Body of pancreas (tissue), 4 donors: ENCODE results near the gene MRLN. TPM values are rescaled to one million over a fixed set of nuclear protein-coding genes. Genes with fewer than 3 reads are reported as not detected.

Experiments used
- ATAC-seq: fragments of 150-250 bp; one replicate; pipeline ENCODE4 v1.9.1; 2016
- DNase-seq, 4 donors: peaks; one replicate each; pipeline ENCODE4 v3.0.0-alpha.2; 2019
- H3K27ac ChIP-seq, 4 donors: fragments of 200-600 bp; sonication (generic); 1 replicate in 3 of 4; 2 replicates in 1 of 4; pipeline versions ENCODE4 v1.5.1 to v1.6.1; 2016 to 2019; ENCODE audit warnings: mild to moderate bottlenecking in 1 of 4, mixed read lengths in 1 of 4, moderate library complexity in 1 of 4
- H3K27me3 ChIP-seq, 2 donors: fragments of 200-600 bp; sonication (generic); one replicate each; pipeline ENCODE4 v1.6.0; 2016; ENCODE audit warnings: mild to moderate bottlenecking in 1 of 2
- H3K36me3 ChIP-seq, 2 donors: fragments of 200-600 bp; sonication (generic); replicated peaks in 1 of 2; 2 replicates each; pipeline ENCODE4 v1.5.1; 2016; ENCODE audit warnings: low read depth in 2 of 2; ENCODE audit not compliant: insufficient read depth in 1 of 2
- H3K4me1 ChIP-seq: fragments of 200-600 bp; sonication (generic); one replicate; pipeline ENCODE4 v1.6.0; 2016
- H3K4me3 ChIP-seq, 2 donors: fragments of 200-600 bp; sonication (generic); 1 replicate in 1 of 2; 2 replicates in 1 of 2; pipeline ENCODE4 v1.5.1; 2016 to 2019
- H3K9me3 ChIP-seq, 3 donors: fragments of 200-600 bp; sonication (generic); 1 replicate in 2 of 3; 2 replicates in 1 of 3; pipeline ENCODE4 v1.5.1; 2016
- CTCF ChIP-seq, 7 experiments: fragments of 450-650 bp in 4 of 7; fragments of 200-600 bp in 3 of 7; sonication (generic) in 3 of 7; IDR thresholded peaks; one replicate each; pipeline ENCODE4 v1.5.1; 2016 to 2019; ENCODE audit warnings: antibody characterized with exemption in 7 of 7
- POLR2A ChIP-seq, 3 donors: fragments of 450-650 bp; IDR thresholded peaks; one replicate each; pipeline ENCODE4 v1.6.1; 2016; ENCODE audit warnings: antibody characterized with exemption in 3 of 3, mild to moderate bottlenecking in 2 of 3
- WGBS, 2 donors: methylation state at CpG; one replicate each; pipeline ENCODE4 v1.1.5; 2017; 5-methylcytosine and 5-hydroxymethylcytosine counted together
- intact Hi-C: fragments of 100-400 bp; cut with DNase I; formaldehyde crosslinking; loops from one replicate; pipeline ENCODE4 v1.15.1; 2023
- total RNA-seq, 2 donors: library from RNA; depleted of rRNA; stranded (reverse); fragments of >200 nt; gene quantifications; one replicate each; pipeline ENCODE4 v1.1.0, GENCODE V29; 2016

Gene MRLN
- total RNA-seq, 2 donors from 2014 or later: not detected

GRCh38 chr10:59698326-59698725, 54.9 kb downstream of the MRLN start:
- TF ChIP-seq POLR2A (IDR thresholded peaks at IDR 0.05) (no peak), CTCF (IDR thresholded peaks at IDR 0.05) (no peak)
- WGBS, 2 donors: 40 to 60% methylated on average over 1 of the region's 1 CpG
- DNase-seq (no peak), ATAC-seq (no peak)
- no peak overlapping the region for H3K27ac ChIP-seq
- no peaks in the 10 kb centered on the region for H3K4me1 ChIP-seq
- no peaks in the 10 kb centered on the region for H3K27me3 ChIP-seq
- no peaks in the 10 kb centered on the region for H3K36me3 ChIP-seq
- no peak overlapping the region for H3K4me3 ChIP-seq
- no peaks in the 10 kb centered on the region for H3K9me3 ChIP-seq
- intact Hi-C loops: no loop called here

DNA sequence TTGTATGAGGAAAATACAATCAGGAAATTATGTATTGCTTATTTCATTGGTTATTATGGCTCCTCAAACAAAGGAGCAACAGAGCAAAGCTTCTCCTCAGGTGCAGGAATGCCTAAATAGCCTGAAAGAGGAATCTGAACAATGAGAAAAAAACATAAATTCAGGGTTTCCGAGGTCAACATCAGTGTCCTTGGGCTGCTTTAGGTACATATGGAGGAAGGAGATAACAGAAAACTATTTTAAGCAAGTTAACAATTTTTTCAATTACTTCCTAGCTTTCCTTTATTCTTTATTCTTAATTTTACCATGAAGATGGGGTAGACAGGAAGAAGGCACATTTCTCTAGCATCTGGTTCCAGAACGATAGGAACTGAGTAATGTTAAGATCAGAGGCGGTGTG, 57.6 kb downstream of the MRLN start:
- H3K4me1 ChIP-seq: no peaks in the 10 kb centered on the region
- ATAC-seq: no peak
- no peak overlapping the region for H3K27ac ChIP-seq
- DNase-seq: no peak
- 52 to 62% methylated on average over 3 of the region's 3 CpGs for WGBS, 2 donors
- no peaks in the 10 kb centered on the region for H3K36me3 ChIP-seq
- TF ChIP-seq POLR2A (IDR thresholded peaks at IDR 0.05) (no peak), CTCF (IDR thresholded peaks at IDR 0.05) (no peak)
- H3K9me3 ChIP-seq: no peaks in the 10 kb centered on the region
- H3K27me3 ChIP-seq: no peaks in the 10 kb centered on the region
- no peak overlapping the region for H3K4me3 ChIP-seq
- intact Hi-C loops: no loop called here

- Histone ChIP-seq H3K9me3 (no peaks in the 10 kb centered on the region), H3K27me3 (no peaks in the 10 kb centered on the region), H3K4me3 (no peak overlapping the region), H3K27ac (no peak overlapping the region), H3K4me1 (no peaks in the 10 kb centered on the region), H3K36me3 (no peaks in the 10 kb centered on the region)
- intact Hi-C loops: no loop called here
- 89 to 91% methylated on average over 1 of the region's 1 CpG for WGBS, 2 donors
- ATAC-seq (no peak), DNase-seq (no peak)
- TF ChIP-seq POLR2A (IDR thresholded peaks at IDR 0.05): no peak
- TF ChIP-seq CTCF (IDR thresholded peaks at IDR 0.05): no peak
These were observed 58.3 kb downstream of the MRLN start for GRCh38 chr10:59694936-59695335.

DNA sequence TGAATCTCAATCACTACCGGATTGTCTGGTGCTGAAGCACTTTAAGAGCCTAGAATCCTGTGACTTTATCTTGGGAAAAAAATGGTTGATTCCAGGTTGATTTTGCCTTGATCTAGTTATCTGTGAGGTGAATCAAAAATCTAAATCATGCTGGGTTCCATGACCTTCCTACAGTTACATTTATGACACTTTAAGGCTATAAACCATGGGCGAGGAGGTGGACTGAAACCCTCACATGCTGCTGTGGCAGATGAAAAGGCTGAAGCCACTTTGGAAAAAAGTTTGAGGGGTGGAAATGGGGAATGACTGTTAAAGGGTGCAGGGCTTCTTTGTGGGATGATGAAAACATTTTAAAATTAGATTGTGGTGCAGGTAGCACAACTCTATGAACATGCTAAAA, 61.1 kb downstream of the MRLN start:
- Histone ChIP-seq H3K27ac (no peak overlapping the region), H3K4me3 (no peak overlapping the region), H3K27me3 (no peaks in the 10 kb centered on the region), H3K36me3 (no peaks in the 10 kb centered on the region), H3K4me1 (no peaks in the 10 kb centered on the region), H3K9me3 (no peaks in the 10 kb centered on the region)
- intact Hi-C loops: no loop called here
- no peak for DNase-seq
- no peak for ATAC-seq
- WGBS, 2 donors: 87 to 89% methylated on average over 2 of the region's 2 CpGs
- no peak for TF ChIP-seq POLR2A (IDR thresholded peaks at IDR 0.05)
- no peak for TF ChIP-seq CTCF (IDR thresholded peaks at IDR 0.05)

- intact Hi-C loops: no loop called here
- Histone ChIP-seq H3K4me1 (no peaks in the 10 kb centered on the region), H3K27ac (no peak overlapping the region), H3K4me3 (no peak overlapping the region), H3K9me3 (no peaks in the 10 kb centered on the region), H3K36me3 (no peaks in the 10 kb centered on the region), H3K27me3 (no peaks in the 10 kb centered on the region)
- TF ChIP-seq CTCF (IDR thresholded peaks at IDR 0.05): no peak
- TF ChIP-seq POLR2A (IDR thresholded peaks at IDR 0.05): no peak
- DNase-seq (no peak), ATAC-seq (no peak)
- 53 to 70% methylated on average over 5 of the region's 5 CpGs for WGBS, 2 donors
These were observed 64.3 kb downstream of the MRLN start for GRCh38 chr10:59688921-59689351.
